A673 (cell line): ENCODE results near the gene TMEM44. TPM values are rescaled to one million over a fixed set of nuclear protein-coding genes. Genes with fewer than 3 reads are reported as not detected.
"Not testable (repeated sequence)": the region's sequence is repeated elsewhere in the genome, so short reads cannot be mapped to it uniquely, and the experiment has no call there.

ENCODE experiments used
- BruUV-seq: library from RNA; stranded (reverse); fragments of 400-500 nt; replicated peaks from 2 replicates; lab custom pipeline; 2021; lab: Mats Ljungman, UMichigan
- CTCF ChIA-PET: fragments of 300-600 bp; sonication (Branson Sonifier 250); formaldehyde crosslinking; loops from one replicate; lab custom pipeline; 2022; ENCODE audit warnings: antibody characterized with exemption; lab: Charles Lee
- POLR2A ChIA-PET: fragments of 300-600 bp; sonication (Branson Sonifier 250); formaldehyde crosslinking; loops from one replicate; lab custom pipeline; 2022; ENCODE audit warnings: antibody characterized with exemption; ENCODE audit not compliant: low non-redundant PET; lab: Charles Lee
- DNase-seq: peaks from one replicate; pipeline ENCODE4 v3.0.0-alpha.2; 2015; ENCODE audit warnings: low spot score
- H3K27ac ChIP-seq: fragments of 200-600 bp; sonication (generic); 2 replicates; pipeline ENCODE4 v1.5.1; 2016; ENCODE audit warnings: mixed run types, low read depth, mild to moderate bottlenecking, mixed read lengths, antibody characterized with exemption, low read length; ENCODE audit not compliant: poor library complexity, severe bottlenecking
- H3K27me3 ChIP-seq: fragments of 200-600 bp; sonication (generic); replicated peaks from 2 replicates; pipeline ENCODE4 v1.6.1; 2017; ENCODE audit warnings: mixed run types, low read depth, mild to moderate bottlenecking, mixed read lengths, antibody characterized with exemption, low read length; ENCODE audit not compliant: insufficient read depth, poor library complexity
- H3K36me3 ChIP-seq: fragments of 200-600 bp; sonication (generic); 2 replicates; pipeline ENCODE4 v1.6.1; 2016; ENCODE audit warnings: mixed run types, mild to moderate bottlenecking, mixed read lengths, antibody characterized with exemption, low read length; ENCODE audit not compliant: insufficient read depth, poor library complexity, severe bottlenecking
- H3K4me1 ChIP-seq: fragments of 200-600 bp; sonication (generic); 2 replicates; pipeline ENCODE4 v1.6.1; 2017; ENCODE audit warnings: mixed run types, mild to moderate bottlenecking, mixed read lengths, antibody characterized with exemption, low read length; ENCODE audit not compliant: insufficient read depth, poor library complexity, severe bottlenecking
- H3K4me3 ChIP-seq: fragments of 200-600 bp; sonication (generic); 2 replicates; pipeline ENCODE4 v1.5.1; 2016; ENCODE audit warnings: low read depth, mixed run types, mild to moderate bottlenecking, mixed read lengths, low read length; ENCODE audit not compliant: poor library complexity, severe bottlenecking
- H3K9me3 ChIP-seq: fragments of 200-600 bp; sonication (generic); 2 replicates; pipeline ENCODE4 v1.6.1; 2016; ENCODE audit warnings: mixed run types, low read depth, mild to moderate bottlenecking, mixed read lengths, antibody characterized with exemption, low read length; ENCODE audit not compliant: poor library complexity, severe bottlenecking
- EZH2 ChIP-seq: fragments of 200-600 bp; sonication (generic); IDR thresholded peaks from 2 replicates; pipeline ENCODE4 v1.6.1; 2017; ENCODE audit warnings: borderline replicate concordance, low read depth, mild to moderate bottlenecking, mixed read lengths, antibody characterized with exemption, low read length; ENCODE audit not compliant: poor library complexity, severe bottlenecking
- intact Hi-C: fragments of 100-400 bp; cut with micrococcal nuclease; formaldehyde crosslinking; loops from one replicate; pipeline ENCODE4 v1.10.0; 2022; ENCODE audit not compliant: unreplicated experiment
- total RNA-seq: library from RNA; stranded (reverse); gene quantifications from 2 replicates; pipeline ENCODE4 v1.2.3, GENCODE V29; 2021
- TF ChIP-seq, protein P1 (sequence below): fragments of 300-800, 200-600 bp; sonication (generic); conservative IDR thresholded peaks from 2 replicates; pipeline ENCODE4 v1.5.1; 2017; ENCODE audit warnings: low read depth, mild to moderate bottlenecking, antibody characterized with exemption, low read length, moderate library complexity, mixed read lengths

Gene TMEM44
- total RNA-seq, 1 experiment from 2014 or later, result 20.9 TPM

DNA sequence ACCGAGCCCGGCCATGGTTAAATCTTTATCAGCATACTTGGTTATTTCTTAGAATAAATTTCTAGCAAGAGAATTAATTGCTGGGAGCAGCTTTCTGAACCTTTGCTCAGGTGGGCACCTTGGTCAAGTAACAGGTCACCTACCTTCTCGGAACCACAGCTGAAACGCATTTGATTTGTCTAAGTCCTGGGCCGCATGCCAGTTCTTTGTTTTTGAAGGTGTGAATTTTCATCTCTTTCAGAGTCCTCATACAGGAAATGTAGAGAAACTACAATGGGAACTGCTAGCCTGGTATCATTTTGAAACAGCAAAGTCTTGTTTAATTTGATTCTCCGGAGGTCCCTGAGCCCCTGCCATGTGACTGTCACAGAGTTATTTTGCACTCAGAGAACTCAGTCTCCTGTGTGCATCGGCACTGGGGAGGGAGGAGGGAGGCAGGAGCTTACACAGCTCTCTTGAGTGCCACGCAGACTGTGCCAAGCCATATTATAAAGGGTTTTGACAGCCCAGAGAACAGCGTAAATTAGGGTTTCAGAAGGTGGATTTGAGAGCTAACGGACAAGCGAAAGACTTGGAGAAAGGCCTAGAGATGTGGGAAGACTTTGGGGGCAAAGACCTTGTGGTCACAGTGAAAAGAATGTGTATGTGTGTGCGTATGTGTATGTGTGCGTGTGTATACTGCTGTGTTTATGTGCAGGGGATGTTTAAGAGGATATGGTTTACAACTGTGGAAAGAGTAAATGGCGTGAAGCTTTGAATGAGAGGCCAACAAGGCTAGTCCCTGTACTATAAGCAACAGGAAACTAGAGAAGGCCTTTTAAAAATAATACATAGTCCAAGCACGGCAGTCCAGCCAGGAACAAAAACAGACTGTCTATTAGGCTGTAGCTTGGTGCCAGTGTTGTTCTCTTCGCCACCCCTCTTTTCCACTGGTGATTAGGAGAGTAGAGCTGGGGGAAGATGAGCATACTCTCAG, 84.6 kb downstream of the TMEM44 start:
- H3K27ac ChIP-seq, result no peak overlapping the region
- no peak for TF ChIP-seq EZH2
- TF ChIP-seq, protein P1, sequence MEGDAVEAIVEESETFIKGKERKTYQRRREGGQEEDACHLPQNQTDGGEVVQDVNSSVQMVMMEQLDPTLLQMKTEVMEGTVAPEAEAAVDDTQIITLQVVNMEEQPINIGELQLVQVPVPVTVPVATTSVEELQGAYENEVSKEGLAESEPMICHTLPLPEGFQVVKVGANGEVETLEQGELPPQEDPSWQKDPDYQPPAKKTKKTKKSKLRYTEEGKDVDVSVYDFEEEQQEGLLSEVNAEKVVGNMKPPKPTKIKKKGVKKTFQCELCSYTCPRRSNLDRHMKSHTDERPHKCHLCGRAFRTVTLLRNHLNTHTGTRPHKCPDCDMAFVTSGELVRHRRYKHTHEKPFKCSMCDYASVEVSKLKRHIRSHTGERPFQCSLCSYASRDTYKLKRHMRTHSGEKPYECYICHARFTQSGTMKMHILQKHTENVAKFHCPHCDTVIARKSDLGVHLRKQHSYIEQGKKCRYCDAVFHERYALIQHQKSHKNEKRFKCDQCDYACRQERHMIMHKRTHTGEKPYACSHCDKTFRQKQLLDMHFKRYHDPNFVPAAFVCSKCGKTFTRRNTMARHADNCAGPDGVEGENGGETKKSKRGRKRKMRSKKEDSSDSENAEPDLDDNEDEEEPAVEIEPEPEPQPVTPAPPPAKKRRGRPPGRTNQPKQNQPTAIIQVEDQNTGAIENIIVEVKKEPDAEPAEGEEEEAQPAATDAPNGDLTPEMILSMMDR, result no peak
- CTCF ChIA-PET, result no interaction called here
- POLR2A ChIA-PET, result no interaction called here
- H3K36me3 ChIP-seq, result no peaks in the 10 kb centered on the region
- DNase-seq, result no peak
- peaks cover 7% of the 10 kb centered on the region for H3K4me1 ChIP-seq
- H3K27me3 ChIP-seq, result no peaks in the 10 kb centered on the region
- BruUV-seq, result no TSS peak
- H3K9me3 ChIP-seq, result peaks cover 7% of the 10 kb centered on the region
- no peak overlapping the region for H3K4me3 ChIP-seq
- intact Hi-C loops, result no loop called here

DNA sequence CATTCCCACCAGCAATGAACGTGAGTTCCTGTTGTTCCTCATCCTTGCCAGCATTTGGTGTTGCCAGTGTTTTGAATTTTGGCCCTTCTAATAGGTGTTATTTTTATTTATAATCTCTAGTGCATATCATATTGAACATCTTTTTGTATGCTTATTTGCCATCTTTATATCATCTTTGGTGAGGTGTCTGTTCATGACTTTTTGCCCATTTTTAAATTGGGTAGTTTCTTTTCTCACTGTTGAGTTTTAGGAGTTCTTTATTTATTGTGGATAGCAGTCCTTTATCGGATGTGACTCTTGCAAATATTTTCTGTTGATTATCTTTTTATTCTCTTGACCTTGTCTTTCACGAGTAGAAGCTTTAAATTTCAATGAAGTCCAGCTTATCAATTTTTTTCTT, 86.2 kb downstream of the TMEM44 start:
- no peak for TF ChIP-seq EZH2
- TF ChIP-seq, protein P1, result no peak
- Histone ChIP-seq H3K4me1 (peaks cover 7% of the 10 kb centered on the region), H3K27ac (no peak overlapping the region), H3K4me3 (no peak overlapping the region), H3K9me3 (peaks cover 7% of the 10 kb centered on the region), H3K36me3 (no peaks in the 10 kb centered on the region), H3K27me3 (no peaks in the 10 kb centered on the region)
- ChIA-PET CTCF (no interaction called here), POLR2A (no interaction called here)
- BruUV-seq, result no TSS peak
- DNase-seq, result no peak
- intact Hi-C loops, result no loop called here

DNA sequence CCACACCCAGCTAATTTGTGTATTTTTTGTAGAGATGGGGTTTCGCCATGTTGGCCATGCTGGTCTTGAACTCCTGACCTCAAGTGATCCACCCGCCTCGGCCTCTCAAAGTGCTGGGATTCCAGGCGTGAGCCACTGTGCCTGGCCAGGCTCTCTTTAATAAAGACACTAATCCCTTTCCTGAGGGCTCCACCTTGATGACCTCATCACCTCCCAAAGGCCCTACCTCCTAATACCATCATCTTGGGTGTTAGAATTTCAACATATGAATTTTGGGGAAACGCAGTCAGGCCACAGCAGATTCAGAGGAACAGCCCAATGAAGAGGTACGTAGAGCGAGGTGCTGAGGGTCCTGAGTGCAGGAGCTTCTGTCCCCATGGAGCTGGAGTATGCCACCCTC, 87.7 kb downstream of the TMEM44 start:
- H3K27ac ChIP-seq, H3K4me1 ChIP-seq, CTCF ChIA-PET, H3K36me3 ChIP-seq, H3K9me3 ChIP-seq, POLR2A ChIA-PET, H3K4me3 ChIP-seq, intact Hi-C loops, BruUV-seq, H3K27me3 ChIP-seq, DNase-seq: not testable (repeated sequence)
